IMR-90 (cell line): ENCODE data around the gene HNRNPC. TPM values are rescaled to one million over a fixed set of nuclear protein-coding genes. Genes with fewer than 3 reads are reported as not detected.

Experiments used
- ATAC-seq: fragments of 200-7000 bp; cut with Tn5 transposase; 2 replicates; pipeline ENCODE4 v1.9.1; 2020; ENCODE audit warnings: low read depth, mild to moderate bottlenecking, moderate library complexity
- BruUV-seq: library from RNA; stranded (reverse); fragments of 400-500 nt; replicated peaks from 2 replicates; lab custom pipeline; 2021; lab: Mats Ljungman, UMichigan
- CTCF ChIA-PET: fragments of 300-600 bp; formaldehyde crosslinking; extraction: SDS; loops from one replicate; lab custom pipeline; 2021; ENCODE audit warnings: antibody characterized with exemption; lab: Yijun Ruan, JAX
- POLR2A ChIA-PET: fragments of 300-600 bp; sonication (Branson Sonifier 250); formaldehyde crosslinking; loops from one replicate; lab custom pipeline; 2022; ENCODE audit warnings: antibody characterized with exemption; ENCODE audit not compliant: unreplicated experiment; lab: Charles Lee
- DNase-seq: peaks from one replicate; pipeline ENCODE4 v3.0.0; 2013
- H2AFZ ChIP-seq: replicated peaks from 2 replicates; pipeline ENCODE3; 2013; ENCODE audit warnings: low read length, mild to moderate bottlenecking; ENCODE audit not compliant: poor library complexity
- H2AK5ac ChIP-seq: 2 replicates; pipeline ENCODE4 v1.6.1; 2013; ENCODE audit warnings: low read depth, low read length, inconsistent platforms
- H2AK9ac ChIP-seq: replicated peaks from 2 replicates; pipeline ENCODE3; 2013; ENCODE audit warnings: mild to moderate bottlenecking, low read depth, low read length, moderate library complexity; ENCODE audit not compliant: poor library complexity
- H2BK120ac ChIP-seq: 2 replicates; pipeline ENCODE4 v1.6.1; 2013; ENCODE audit warnings: low read depth, low read length, inconsistent platforms
- H2BK15ac ChIP-seq: 3 replicates; pipeline ENCODE4 v1.6.1; 2013; ENCODE audit warnings: low read depth, low read length, inconsistent platforms
- H2BK20ac ChIP-seq: 2 replicates; pipeline ENCODE4 v1.6.1; 2013; ENCODE audit warnings: low read depth, mild to moderate bottlenecking, inconsistent platforms, low read length, moderate library complexity
- H2BK5ac ChIP-seq: 2 replicates; pipeline ENCODE4 v1.6.1; 2013; ENCODE audit warnings: mild to moderate bottlenecking, low read depth, low read length, inconsistent platforms; ENCODE audit not compliant: poor library complexity, severe bottlenecking
- H3K14ac ChIP-seq: replicated peaks from 2 replicates; pipeline ENCODE4 v1.6.1; 2013; ENCODE audit warnings: low read depth, low read length, inconsistent platforms
- H3K18ac ChIP-seq: 2 replicates; pipeline ENCODE4 v1.6.1; 2013; ENCODE audit warnings: low read depth, low read length, control low read depth
- H3K23ac ChIP-seq: 2 replicates; pipeline ENCODE4 v1.6.1; 2013; ENCODE audit warnings: low read depth, low read length, inconsistent platforms
- H3K27ac ChIP-seq: 2 replicates; pipeline ENCODE4 v1.5.1; 2013; ENCODE audit warnings: mild to moderate bottlenecking, control low read depth, low read length; ENCODE audit not compliant: insufficient read depth
- H3K27me3 ChIP-seq: 2 replicates; pipeline ENCODE4 v1.6.1; 2013; ENCODE audit warnings: low read length; ENCODE audit not compliant: control insufficient read depth, insufficient read depth
- H3K36me3 ChIP-seq: 2 replicates; pipeline ENCODE4 v1.6.1; 2013; ENCODE audit warnings: low read length, mixed read lengths; ENCODE audit not compliant: control insufficient read depth, insufficient read depth
- H3K4ac ChIP-seq: 2 replicates; pipeline ENCODE4 v1.6.1; 2013; ENCODE audit warnings: low read depth, low read length, inconsistent platforms
- H3K4me1 ChIP-seq: 2 replicates; pipeline ENCODE4 v1.6.1; 2013; ENCODE audit warnings: low read length, mixed read lengths; ENCODE audit not compliant: control insufficient read depth, insufficient read depth
- H3K4me2 ChIP-seq: 2 replicates; pipeline ENCODE4 v1.6.1; 2013; ENCODE audit warnings: low read depth, mild to moderate bottlenecking, control low read depth, low read length, moderate library complexity
- H3K4me3 ChIP-seq: 2 replicates; pipeline ENCODE4 v1.5.1; 2013; ENCODE audit warnings: low read depth, mild to moderate bottlenecking, control low read depth, low read length, moderate library complexity; ENCODE audit not compliant: insufficient read depth
- H3K56ac ChIP-seq: 2 replicates; pipeline ENCODE4 v1.6.1; 2013; ENCODE audit warnings: low read length, inconsistent platforms; ENCODE audit not compliant: insufficient read depth; ENCODE audit errors: extremely low read depth
- H3K79me1 ChIP-seq, 2 experiments: 2 replicates each; pipeline ENCODE4 v1.6.1; 2013; ENCODE audit warnings: low read length in 2 of 2, inconsistent platforms in 1 of 2, low read depth in 1 of 2
- H3K9ac ChIP-seq: 2 replicates; pipeline ENCODE4 v1.6.1; 2013; ENCODE audit warnings: low read depth, low read length, control low read depth
- H3K9me1 ChIP-seq: 2 replicates; pipeline ENCODE4 v1.6.1; 2013; ENCODE audit warnings: low read length, inconsistent platforms; ENCODE audit not compliant: insufficient read depth
- H3K9me3 ChIP-seq: 2 replicates; pipeline ENCODE4 v1.6.1; 2013; ENCODE audit warnings: low read length; ENCODE audit not compliant: control insufficient read depth, insufficient read depth
- H4K20me1 ChIP-seq: 2 replicates; pipeline ENCODE4 v1.6.1; 2013; ENCODE audit warnings: low read length, inconsistent platforms; ENCODE audit not compliant: insufficient read depth
- H4K5ac ChIP-seq: 2 replicates; pipeline ENCODE4 v1.6.1; 2013; ENCODE audit warnings: mild to moderate bottlenecking, low read depth, low read length, control low read depth
- H4K8ac ChIP-seq, 2 experiments: 2 replicates each; pipeline ENCODE4 v1.6.1; 2013; ENCODE audit warnings: low read depth in 2 of 2, low read length in 2 of 2, control low read depth in 1 of 2, inconsistent platforms in 1 of 2
- H4K91ac ChIP-seq: 2 replicates; pipeline ENCODE4 v1.6.1; 2013; ENCODE audit warnings: low read depth, low read length, inconsistent platforms; ENCODE audit not compliant: insufficient read depth
- BHLHE40 ChIP-seq: fragments of 150-350 bp; IDR thresholded peaks from 2 replicates; pipeline ENCODE4 v1.6.1; 2016; ENCODE audit warnings: mild to moderate bottlenecking, low read depth, low read length
- CHD1 ChIP-seq: IDR thresholded peaks from 2 replicates; pipeline ENCODE4 v1.6.1; 2012; ENCODE audit warnings: low read depth, low read length, improper control_type of control experiment
- ELK1 ChIP-seq: fragments of 150-350 bp; IDR thresholded peaks from 2 replicates; pipeline ENCODE4 v1.6.1; 2016; ENCODE audit warnings: low read depth, mild to moderate bottlenecking, low read length, moderate library complexity, borderline replicate concordance
- FOS ChIP-seq: fragments of 150-350 bp; IDR thresholded peaks from 2 replicates; pipeline ENCODE4 v1.6.1; 2016; ENCODE audit warnings: low read depth, low read length
- MAFK ChIP-seq: IDR thresholded peaks from 2 replicates; pipeline ENCODE4 v1.6.1; 2012; ENCODE audit warnings: low read depth, low read length, improper control_type of control experiment
- MAZ ChIP-seq: IDR thresholded peaks from 2 replicates; pipeline ENCODE4 v1.6.1; 2012; ENCODE audit warnings: low read depth, mild to moderate bottlenecking, low read length, improper control_type of control experiment, moderate library complexity, borderline replicate concordance
- MXI1 ChIP-seq: IDR thresholded peaks from 2 replicates; pipeline ENCODE4 v1.6.1; 2012; ENCODE audit warnings: low read depth, mild to moderate bottlenecking, low read length, moderate library complexity, borderline replicate concordance
- NFE2L2 ChIP-seq: fragments of 150-350 bp; IDR thresholded peaks from 2 replicates; pipeline ENCODE4 v1.6.1; 2016; ENCODE audit warnings: low read depth, mild to moderate bottlenecking, low read length
- POLR2A ChIP-seq: IDR thresholded peaks from 2 replicates; pipeline ENCODE4 v1.6.1; 2012; ENCODE audit warnings: mild to moderate bottlenecking, low read depth, low read length
- SMC3 ChIP-seq: fragments of 150-350 bp; IDR thresholded peaks from 2 replicates; pipeline ENCODE4 v1.6.1; 2016; ENCODE audit warnings: low read depth, mild to moderate bottlenecking, antibody characterized with exemption, low read length, moderate library complexity
- WGBS, 2 experiments: methylation state at CpG; one replicate each; pipeline versions ENCODE4 v1.1.5 to v1.1.7; 2013; ENCODE audit warnings: missing lambda C conversion rate in 2 of 2; ENCODE audit not compliant: insufficient read length in 1 of 2; ENCODE audit errors: extremely low coverage in 2 of 2; 5-methylcytosine and 5-hydroxymethylcytosine counted together
- dilution Hi-C: fragments of 300-500 bp; cut with HindIII; formaldehyde crosslinking; loops from one replicate; pipeline ENCODE4 v1.14.3; 2018; ENCODE audit warnings: low sequenced_read_pairs; ENCODE audit not compliant: unreplicated experiment
- in situ Hi-C: fragments of 300-500 bp; cut with MboI; formaldehyde crosslinking; loops from 3 replicates; pipeline ENCODE4 v1.14.3; 2019; ENCODE audit warnings: low sequenced_read_pairs, inconsistent platforms, mixed read lengths
- intact Hi-C: fragments of 100-400 bp; cut with micrococcal nuclease; formaldehyde crosslinking; loops from 2 replicates; pipeline ENCODE4 v1.10.0; 2022
- polyA plus RNA-seq, 3 experiments: library from polyadenylated mRNA; depleted of rRNA; stranded (reverse); fragments of >200 nt; gene quantifications; 2 replicates each; pipeline ENCODE4 v1.2.3, GENCODE V29; 2012; ENCODE audit warnings: low replicate concordance in 1 of 3
- total RNA-seq: library from RNA; depleted of rRNA; stranded (reverse); fragments of >200 nt; gene quantifications from 2 replicates; pipeline ENCODE4 v1.2.3, GENCODE V29; 2012

Gene HNRNPC
- total and polyA plus RNA-seq, 2 of the 4 experiments (the other 2 are of a cell fraction), result 308 to 615 TPM

- H3K9ac ChIP-seq, result no peak overlapping the region
- peaks cover 5% of the 10 kb centered on the region for H3K27me3 ChIP-seq
- WGBS, 2 experiments, result 67% methylated on average over 2 of the region's 4 CpGs; no CpG with 5 or more reads in 1 of the 2 experiments
- no peak overlapping the region for H2AK9ac ChIP-seq
- no peaks in the 10 kb centered on the region for H3K79me1 ChIP-seq
- intact Hi-C loops (no loop called here), dilution Hi-C loops (no loop called here), in situ Hi-C loops (no loop called here)
- no peaks in the 10 kb centered on the region for H3K4me1 ChIP-seq
- H4K91ac ChIP-seq, result no peak overlapping the region
- H4K20me1 ChIP-seq, result no peaks in the 10 kb centered on the region
- H3K4me3 ChIP-seq, result no peak overlapping the region
- no peak overlapping the region for H4K8ac ChIP-seq
- DNase-seq, result no peak
- no peak overlapping the region for H2AFZ ChIP-seq
- H3K27ac ChIP-seq, result no peak overlapping the region
- H3K23ac ChIP-seq, result no peak overlapping the region
- H3K4ac ChIP-seq, result no peak overlapping the region
- H3K4me2 ChIP-seq, result no peak overlapping the region
- H2AK5ac ChIP-seq, result no peak overlapping the region
- H2BK20ac ChIP-seq, result no peak overlapping the region
- no peak overlapping the region for H2BK15ac ChIP-seq
- no peak overlapping the region for H2BK120ac ChIP-seq
- no peak overlapping the region for H3K14ac ChIP-seq
- CTCF ChIA-PET, result no interaction called here
- H3K18ac ChIP-seq, result no peak overlapping the region
- H3K56ac ChIP-seq, result no peak overlapping the region
- no peak overlapping the region for H4K5ac ChIP-seq
- H3K9me3 ChIP-seq, result no peaks in the 10 kb centered on the region
- no peak for ATAC-seq
- TF ChIP-seq POLR2A (no peak), SMC3 (no peak), ELK1 (no peak), MXI1 (no peak), MAZ (no peak), BHLHE40 (no peak), MAFK (no peak), FOS (no peak), CHD1 (no peak), NFE2L2 (no peak)
- no peaks in the 10 kb centered on the region for H3K36me3 ChIP-seq
- no peaks in the 10 kb centered on the region for H3K9me1 ChIP-seq
- H2BK5ac ChIP-seq, result no peak overlapping the region
- POLR2A ChIA-PET, result no interaction called here
- no TSS peak for BruUV-seq
Measured at GRCh38 chr14:21169573-21169972, 99.7 kb downstream of the HNRNPC start.
